HepG2 (cell line): ENCODE measurements around the gene ZNF79. TPM values are rescaled to one million over a fixed set of nuclear protein-coding genes. Genes with fewer than 3 reads are reported as not detected.
A peak's percentile ranks its signal among the peaks of the same experiment; 100 is the strongest.

Experiments used
- HIC2 ChIP-seq: sonication (generic); formaldehyde crosslinking; IDR thresholded peaks from 2 replicates; pipeline ENCODE4 v1.9.0; 2022; ENCODE audit warnings: low read depth, missing genetic modification reagents
- PATZ1 ChIP-seq: sonication (generic); formaldehyde crosslinking; IDR thresholded peaks from 2 replicates; pipeline ENCODE4 v1.4.0; 2020; ENCODE audit warnings: missing genetic modification reagents
- RXRB ChIP-seq: IDR thresholded peaks from 2 replicates; pipeline ENCODE4 v1.6.1; 2016; ENCODE audit warnings: borderline replicate concordance, missing genetic modification reagents, missing compliant biosample characterization
- SALL1 ChIP-seq: sonication (generic); formaldehyde crosslinking; IDR thresholded peaks from 2 replicates; pipeline ENCODE4 v1.8.0; 2022; ENCODE audit warnings: mild to moderate bottlenecking, missing genetic modification reagents
- THYN1 ChIP-seq: sonication (generic); formaldehyde crosslinking; IDR thresholded peaks from 2 replicates; pipeline ENCODE4 v1.8.1; 2023; ENCODE audit warnings: low read depth, mild to moderate bottlenecking, moderate library complexity, missing genetic modification reagents, borderline replicate concordance
- ZBTB21 ChIP-seq: sonication (generic); formaldehyde crosslinking; IDR thresholded peaks from 2 replicates; pipeline ENCODE4 v1.4.0; 2020; ENCODE audit warnings: missing genetic modification reagents
- ZBTB38 ChIP-seq: sonication (generic); formaldehyde crosslinking; IDR thresholded peaks from 2 replicates; pipeline ENCODE4 v1.5.1; 2020; ENCODE audit warnings: mild to moderate bottlenecking, missing genetic modification reagents
- ZNF691 ChIP-seq: sonication (generic); formaldehyde crosslinking; IDR thresholded peaks from 2 replicates; pipeline ENCODE4 v1.4.0; 2020; ENCODE audit warnings: missing genetic modification reagents, low read depth, mild to moderate bottlenecking, borderline replicate concordance
- ZNF7 ChIP-seq: IDR thresholded peaks from 2 replicates; pipeline ENCODE4 v1.6.1; 2016; ENCODE audit warnings: missing biosample characterization, missing genetic modification reagents
- ZNF788 ChIP-seq: sonication (generic); formaldehyde crosslinking; IDR thresholded peaks from 2 replicates; pipeline ENCODE4 v1.5.0; 2020; ENCODE audit warnings: mild to moderate bottlenecking, missing genetic modification reagents, borderline replicate concordance
- ZSCAN21 ChIP-seq: sonication (generic); formaldehyde crosslinking; IDR thresholded peaks from 2 replicates; pipeline ENCODE4 v1.8.0; 2022; ENCODE audit warnings: mild to moderate bottlenecking, missing genetic modification reagents, moderate library complexity, borderline replicate concordance
- polyA plus RNA-seq, 8 experiments: library from polyadenylated mRNA; depleted of rRNA in 3 of 8; stranded (reverse) in 7 of 8; unstranded in 1 of 8; fragments of >200 nt; fragmentation: Illumina TruSeq in 4 of 8; extraction: Trizol in 4 of 8; gene quantifications; 2 replicates each; pipeline versions ENCODE4 v1.2.1 to v1.2.3, GENCODE V29; 2011 to 2016; ENCODE audit warnings: low read depth in 4 of 8, missing spikeins in 1 of 8, mixed read lengths in 1 of 8; ENCODE audit not compliant: insufficient read depth in 1 of 8
- total RNA-seq, 5 experiments: library from RNA; depleted of rRNA; stranded (reverse); fragments of >200 nt; fragmentation: Illumina TruSeq; extraction: Trizol; gene quantifications; 2 replicates each; pipeline ENCODE4 v1.2.3, GENCODE V29; 2016; ENCODE audit warnings: low read depth in 1 of 5
- TF ChIP-seq, protein P1 (sequence below): sonication (generic); formaldehyde crosslinking; IDR thresholded peaks from 2 replicates; pipeline ENCODE4 v1.5.1; 2020; ENCODE audit warnings: mild to moderate bottlenecking, missing genetic modification reagents, borderline replicate concordance
- TF ChIP-seq, protein P2 (sequence below): sonication (generic); formaldehyde crosslinking; IDR thresholded peaks from 2 replicates; pipeline ENCODE4 v1.4.0; 2020; ENCODE audit warnings: missing genetic modification reagents
- TF ChIP-seq, protein P3 (sequence below): IDR thresholded peaks from 2 replicates; pipeline ENCODE4 v1.6.1; 2016; ENCODE audit warnings: mild to moderate bottlenecking, missing biosample characterization, missing genetic modification reagents
- TF ChIP-seq, protein P4 (sequence below): sonication (generic); formaldehyde crosslinking; IDR thresholded peaks from 2 replicates; pipeline ENCODE4 v1.4.0; 2020; ENCODE audit warnings: mild to moderate bottlenecking, missing genetic modification reagents

Gene ZNF79
- total and polyA plus RNA-seq, 2 of the 13 experiments (the other 11 are each of a cell fraction or from before 2014, with no cell fraction given): 3.7 to 8.1 TPM

GRCh38 chr9:127397646-127398274, 26.4 kb upstream of the ZNF79 start (continued):
- TF ChIP-seq ZSCAN21 (CRISPR knock-in tag): 0 out of 2 replicates have a peak, but pooled peaks have one; percentile 53
- TF ChIP-seq, protein P1, sequence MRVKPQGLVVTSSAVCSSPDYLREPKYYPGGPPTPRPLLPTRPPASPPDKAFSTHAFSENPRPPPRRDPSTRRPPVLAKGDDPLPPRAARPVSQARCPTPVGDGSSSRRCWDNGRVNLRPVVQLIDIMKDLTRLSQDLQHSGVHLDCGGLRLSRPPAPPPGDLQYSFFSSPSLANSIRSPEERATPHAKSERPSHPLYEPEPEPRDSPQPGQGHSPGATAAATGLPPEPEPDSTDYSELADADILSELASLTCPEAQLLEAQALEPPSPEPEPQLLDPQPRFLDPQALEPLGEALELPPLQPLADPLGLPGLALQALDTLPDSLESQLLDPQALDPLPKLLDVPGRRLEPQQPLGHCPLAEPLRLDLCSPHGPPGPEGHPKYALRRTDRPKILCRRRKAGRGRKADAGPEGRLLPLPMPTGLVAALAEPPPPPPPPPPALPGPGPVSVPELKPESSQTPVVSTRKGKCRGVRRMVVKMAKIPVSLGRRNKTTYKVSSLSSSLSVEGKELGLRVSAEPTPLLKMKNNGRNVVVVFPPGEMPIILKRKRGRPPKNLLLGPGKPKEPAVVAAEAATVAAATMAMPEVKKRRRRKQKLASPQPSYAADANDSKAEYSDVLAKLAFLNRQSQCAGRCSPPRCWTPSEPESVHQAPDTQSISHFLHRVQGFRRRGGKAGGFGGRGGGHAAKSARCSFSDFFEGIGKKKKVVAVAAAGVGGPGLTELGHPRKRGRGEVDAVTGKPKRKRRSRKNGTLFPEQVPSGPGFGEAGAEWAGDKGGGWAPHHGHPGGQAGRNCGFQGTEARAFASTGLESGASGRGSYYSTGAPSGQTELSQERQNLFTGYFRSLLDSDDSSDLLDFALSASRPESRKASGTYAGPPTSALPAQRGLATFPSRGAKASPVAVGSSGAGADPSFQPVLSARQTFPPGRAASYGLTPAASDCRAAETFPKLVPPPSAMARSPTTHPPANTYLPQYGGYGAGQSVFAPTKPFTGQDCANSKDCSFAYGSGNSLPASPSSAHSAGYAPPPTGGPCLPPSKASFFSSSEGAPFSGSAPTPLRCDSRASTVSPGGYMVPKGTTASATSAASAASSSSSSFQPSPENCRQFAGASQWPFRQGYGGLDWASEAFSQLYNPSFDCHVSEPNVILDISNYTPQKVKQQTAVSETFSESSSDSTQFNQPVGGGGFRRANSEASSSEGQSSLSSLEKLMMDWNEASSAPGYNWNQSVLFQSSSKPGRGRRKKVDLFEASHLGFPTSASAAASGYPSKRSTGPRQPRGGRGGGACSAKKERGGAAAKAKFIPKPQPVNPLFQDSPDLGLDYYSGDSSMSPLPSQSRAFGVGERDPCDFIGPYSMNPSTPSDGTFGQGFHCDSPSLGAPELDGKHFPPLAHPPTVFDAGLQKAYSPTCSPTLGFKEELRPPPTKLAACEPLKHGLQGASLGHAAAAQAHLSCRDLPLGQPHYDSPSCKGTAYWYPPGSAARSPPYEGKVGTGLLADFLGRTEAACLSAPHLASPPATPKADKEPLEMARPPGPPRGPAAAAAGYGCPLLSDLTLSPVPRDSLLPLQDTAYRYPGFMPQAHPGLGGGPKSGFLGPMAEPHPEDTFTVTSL (CRISPR knock-in tag): peak; percentile 56; the same call in 1 of the 2 replicates
- TF ChIP-seq THYN1 (CRISPR knock-in tag): no peak
- TF ChIP-seq, protein P2, sequence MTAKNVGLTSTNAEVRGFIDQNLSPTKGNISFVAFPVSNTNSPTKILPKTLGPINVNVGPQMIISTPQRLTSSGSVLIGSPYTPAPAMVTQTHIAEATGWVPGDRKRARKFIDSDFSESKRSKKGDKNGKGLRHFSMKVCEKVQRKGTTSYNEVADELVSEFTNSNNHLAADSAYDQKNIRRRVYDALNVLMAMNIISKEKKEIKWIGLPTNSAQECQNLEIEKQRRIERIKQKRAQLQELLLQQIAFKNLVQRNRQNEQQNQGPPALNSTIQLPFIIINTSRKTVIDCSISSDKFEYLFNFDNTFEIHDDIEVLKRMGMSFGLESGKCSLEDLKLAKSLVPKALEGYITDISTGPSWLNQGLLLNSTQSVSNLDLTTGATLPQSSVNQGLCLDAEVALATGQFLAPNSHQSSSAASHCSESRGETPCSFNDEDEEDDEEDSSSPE (CRISPR knock-in tag): 0 out of 2 replicates have a peak, but pooled peaks have one; percentile 37
- TF ChIP-seq, protein P3, sequence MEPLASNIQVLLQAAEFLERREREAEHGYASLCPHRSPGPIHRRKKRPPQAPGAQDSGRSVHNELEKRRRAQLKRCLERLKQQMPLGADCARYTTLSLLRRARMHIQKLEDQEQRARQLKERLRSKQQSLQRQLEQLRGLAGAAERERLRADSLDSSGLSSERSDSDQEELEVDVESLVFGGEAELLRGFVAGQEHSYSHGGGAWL (CRISPR knock-in tag): no peak
- no peak for TF ChIP-seq ZBTB38
- no peak for TF ChIP-seq ZNF7 (CRISPR knock-in tag)
- peak; percentile 66 for TF ChIP-seq SALL1 (CRISPR knock-in tag)
- peak; percentile 87 for TF ChIP-seq PATZ1 (CRISPR knock-in tag)
- TF ChIP-seq HIC2 (CRISPR knock-in tag): no peak
- TF ChIP-seq, protein P4, sequence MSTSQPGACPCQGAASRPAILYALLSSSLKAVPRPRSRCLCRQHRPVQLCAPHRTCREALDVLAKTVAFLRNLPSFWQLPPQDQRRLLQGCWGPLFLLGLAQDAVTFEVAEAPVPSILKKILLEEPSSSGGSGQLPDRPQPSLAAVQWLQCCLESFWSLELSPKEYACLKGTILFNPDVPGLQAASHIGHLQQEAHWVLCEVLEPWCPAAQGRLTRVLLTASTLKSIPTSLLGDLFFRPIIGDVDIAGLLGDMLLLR (CRISPR knock-in tag): 0 out of 2 replicates have a peak, but pooled peaks have one; percentile 50
- TF ChIP-seq RXRB: peak; percentile 49; the same call in 1 of the 2 replicates
- TF ChIP-seq ZNF788 (CRISPR knock-in tag): 0 out of 2 replicates have a peak, but pooled peaks have one; percentile 53
- TF ChIP-seq ZNF691 (CRISPR knock-in tag): no peak
- no peak for TF ChIP-seq ZBTB21 (CRISPR knock-in tag)
